HCT116 (cell line): ENCODE measurements around the gene CORO2B.

ENCODE experiments used
- CEBPB ChIP-seq: IDR thresholded peaks from 2 replicates; pipeline ENCODE4 v1.6.1; 2012; ENCODE audit warnings: low read depth
- EZH2 ChIP-seq: fragments of 200-600 bp; sonication (generic); IDR thresholded peaks from 2 replicates; pipeline ENCODE4 v1.6.1; 2017; ENCODE audit warnings: antibody characterized with exemption, mixed run types
- EZH2phosphoT487 ChIP-seq: fragments of 200-600 bp; IDR thresholded peaks from 2 replicates; pipeline ENCODE4 v1.6.1; 2018; ENCODE audit warnings: antibody characterized with exemption, borderline replicate concordance
- JUND ChIP-seq: IDR thresholded peaks from 2 replicates; pipeline ENCODE4 v1.6.1; 2012
- POLR2A ChIP-seq: IDR thresholded peaks from 2 replicates; pipeline ENCODE4 v1.7.0; 2011; ENCODE audit warnings: borderline replicate concordance; ENCODE audit not compliant: insufficient read depth, insufficient read length; ENCODE audit errors: extremely low read depth
- POLR2AphosphoS5 ChIP-seq: IDR thresholded peaks from 2 replicates; pipeline ENCODE4 v1.6.1; 2011; ENCODE audit warnings: mild to moderate bottlenecking, low read depth, low read length, moderate library complexity
- SP1 ChIP-seq: IDR thresholded peaks from 2 replicates; pipeline ENCODE4 v1.6.1; 2012; ENCODE audit warnings: low read depth
- YY1 ChIP-seq: IDR thresholded peaks from 2 replicates; pipeline ENCODE4 v1.6.1; 2011; ENCODE audit warnings: low read length, low read depth, moderate library complexity, mild to moderate bottlenecking; ENCODE audit not compliant: insufficient replicate concordance; ENCODE audit errors: extremely low read depth
- ZNF274 ChIP-seq: fragments of 200-500 bp; sonication (Bioruptor generic); IDR thresholded peaks from 2 replicates; pipeline ENCODE4 v1.6.1; 2014; ENCODE audit warnings: mild to moderate bottlenecking, low read depth, low read length, inconsistent platforms
- TF ChIP-seq, protein P1 (sequence below), 3 experiments: fragments of 200-600 bp in 1 of 3; sonication (generic) in 1 of 3; IDR thresholded peaks in 2 of 3; conservative IDR thresholded peaks in 1 of 3; 2 replicates each; pipeline ENCODE4 v1.5.1; 2012 to 2017; ENCODE audit warnings: low read depth in 2 of 3, low read length in 2 of 3, antibody characterized with exemption in 1 of 3, borderline replicate concordance in 1 of 3, control low read depth in 1 of 3, mild to moderate bottlenecking in 1 of 3, mixed read lengths in 1 of 3, mixed run types in 1 of 3, moderate library complexity in 1 of 3; ENCODE audit not compliant: insufficient read depth in 1 of 3
- TF ChIP-seq, protein P2 (sequence below): IDR thresholded peaks from 2 replicates; pipeline ENCODE4 v1.6.1; 2011; ENCODE audit warnings: mild to moderate bottlenecking, low read length, moderate library complexity; ENCODE audit not compliant: insufficient replicate concordance; ENCODE audit errors: extremely low read depth
- TF ChIP-seq, protein P3 (sequence below): IDR thresholded peaks from 2 replicates; pipeline ENCODE4 v1.6.1; 2012

DNA sequence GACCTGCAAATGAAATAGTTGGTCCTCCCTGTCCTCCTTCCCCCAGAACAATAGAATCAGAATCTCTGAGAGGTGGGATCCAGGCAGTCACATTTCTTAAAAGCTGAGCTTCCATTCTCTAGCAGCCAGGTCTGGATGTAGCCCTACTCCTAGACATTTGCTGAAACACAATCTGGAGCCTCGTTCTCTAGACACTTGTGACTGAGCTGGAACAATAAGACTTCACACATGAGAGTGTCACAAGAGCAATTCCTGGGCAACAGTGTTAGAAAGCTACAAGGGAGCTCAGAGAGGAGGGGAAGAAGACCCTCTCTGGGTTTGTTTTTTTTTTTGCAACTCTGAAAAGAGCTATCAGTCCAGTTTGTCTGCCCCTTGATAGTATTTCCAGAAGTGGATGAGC, 14.5 kb downstream of the CORO2B start:
- TF ChIP-seq, protein P1, sequence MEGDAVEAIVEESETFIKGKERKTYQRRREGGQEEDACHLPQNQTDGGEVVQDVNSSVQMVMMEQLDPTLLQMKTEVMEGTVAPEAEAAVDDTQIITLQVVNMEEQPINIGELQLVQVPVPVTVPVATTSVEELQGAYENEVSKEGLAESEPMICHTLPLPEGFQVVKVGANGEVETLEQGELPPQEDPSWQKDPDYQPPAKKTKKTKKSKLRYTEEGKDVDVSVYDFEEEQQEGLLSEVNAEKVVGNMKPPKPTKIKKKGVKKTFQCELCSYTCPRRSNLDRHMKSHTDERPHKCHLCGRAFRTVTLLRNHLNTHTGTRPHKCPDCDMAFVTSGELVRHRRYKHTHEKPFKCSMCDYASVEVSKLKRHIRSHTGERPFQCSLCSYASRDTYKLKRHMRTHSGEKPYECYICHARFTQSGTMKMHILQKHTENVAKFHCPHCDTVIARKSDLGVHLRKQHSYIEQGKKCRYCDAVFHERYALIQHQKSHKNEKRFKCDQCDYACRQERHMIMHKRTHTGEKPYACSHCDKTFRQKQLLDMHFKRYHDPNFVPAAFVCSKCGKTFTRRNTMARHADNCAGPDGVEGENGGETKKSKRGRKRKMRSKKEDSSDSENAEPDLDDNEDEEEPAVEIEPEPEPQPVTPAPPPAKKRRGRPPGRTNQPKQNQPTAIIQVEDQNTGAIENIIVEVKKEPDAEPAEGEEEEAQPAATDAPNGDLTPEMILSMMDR (IDR thresholded peaks at IDR 0.05 in 2 of 3, conservative IDR thresholded peaks at IDR 0.05 in 1 of 3; ENCODE audit: borderline replicate concordance in 1 of 3, insufficient read depth in 1 of 3, low read depth in 2 of 3, low read length in 2 of 3) = no peak
- no peak for TF ChIP-seq JUND
- TF ChIP-seq YY1 = no peak
- TF ChIP-seq, protein P2, sequence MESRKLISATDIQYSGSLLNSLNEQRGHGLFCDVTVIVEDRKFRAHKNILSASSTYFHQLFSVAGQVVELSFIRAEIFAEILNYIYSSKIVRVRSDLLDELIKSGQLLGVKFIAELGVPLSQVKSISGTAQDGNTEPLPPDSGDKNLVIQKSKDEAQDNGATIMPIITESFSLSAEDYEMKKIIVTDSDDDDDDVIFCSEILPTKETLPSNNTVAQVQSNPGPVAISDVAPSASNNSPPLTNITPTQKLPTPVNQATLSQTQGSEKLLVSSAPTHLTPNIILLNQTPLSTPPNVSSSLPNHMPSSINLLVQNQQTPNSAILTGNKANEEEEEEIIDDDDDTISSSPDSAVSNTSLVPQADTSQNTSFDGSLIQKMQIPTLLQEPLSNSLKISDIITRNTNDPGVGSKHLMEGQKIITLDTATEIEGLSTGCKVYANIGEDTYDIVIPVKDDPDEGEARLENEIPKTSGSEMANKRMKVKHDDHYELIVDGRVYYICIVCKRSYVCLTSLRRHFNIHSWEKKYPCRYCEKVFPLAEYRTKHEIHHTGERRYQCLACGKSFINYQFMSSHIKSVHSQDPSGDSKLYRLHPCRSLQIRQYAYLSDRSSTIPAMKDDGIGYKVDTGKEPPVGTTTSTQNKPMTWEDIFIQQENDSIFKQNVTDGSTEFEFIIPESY = no peak
- no peak for TF ChIP-seq POLR2AphosphoS5
- no peak for TF ChIP-seq POLR2A
- TF ChIP-seq SP1 = no peak
- no peak for TF ChIP-seq ZNF274
- TF ChIP-seq, protein P3, sequence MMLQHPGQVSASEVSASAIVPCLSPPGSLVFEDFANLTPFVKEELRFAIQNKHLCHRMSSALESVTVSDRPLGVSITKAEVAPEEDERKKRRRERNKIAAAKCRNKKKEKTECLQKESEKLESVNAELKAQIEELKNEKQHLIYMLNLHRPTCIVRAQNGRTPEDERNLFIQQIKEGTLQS = no peak
- TF ChIP-seq EZH2phosphoT487 = no peak
- no peak for TF ChIP-seq EZH2
- no peak for TF ChIP-seq CEBPB
